Stimulated activated CD8-positive, alpha-beta memory T cell treated with anti-CD3 and anti-CD28 coated beads, Interleukin-7, amount 100 ng/mL, for 24 hours (primary cell): ENCODE measurements around the gene TRIM60.
"Not testable (repeated sequence)": the region's sequence is repeated elsewhere in the genome, so short reads cannot be mapped to it uniquely, and the experiment has no call there.

ENCODE experiments used
- DNase-seq: peaks from one replicate; pipeline ENCODE4 v3.0.0-alpha.2; 2020; ENCODE audit warnings: low read depth

TRIM60 gene

DNA sequence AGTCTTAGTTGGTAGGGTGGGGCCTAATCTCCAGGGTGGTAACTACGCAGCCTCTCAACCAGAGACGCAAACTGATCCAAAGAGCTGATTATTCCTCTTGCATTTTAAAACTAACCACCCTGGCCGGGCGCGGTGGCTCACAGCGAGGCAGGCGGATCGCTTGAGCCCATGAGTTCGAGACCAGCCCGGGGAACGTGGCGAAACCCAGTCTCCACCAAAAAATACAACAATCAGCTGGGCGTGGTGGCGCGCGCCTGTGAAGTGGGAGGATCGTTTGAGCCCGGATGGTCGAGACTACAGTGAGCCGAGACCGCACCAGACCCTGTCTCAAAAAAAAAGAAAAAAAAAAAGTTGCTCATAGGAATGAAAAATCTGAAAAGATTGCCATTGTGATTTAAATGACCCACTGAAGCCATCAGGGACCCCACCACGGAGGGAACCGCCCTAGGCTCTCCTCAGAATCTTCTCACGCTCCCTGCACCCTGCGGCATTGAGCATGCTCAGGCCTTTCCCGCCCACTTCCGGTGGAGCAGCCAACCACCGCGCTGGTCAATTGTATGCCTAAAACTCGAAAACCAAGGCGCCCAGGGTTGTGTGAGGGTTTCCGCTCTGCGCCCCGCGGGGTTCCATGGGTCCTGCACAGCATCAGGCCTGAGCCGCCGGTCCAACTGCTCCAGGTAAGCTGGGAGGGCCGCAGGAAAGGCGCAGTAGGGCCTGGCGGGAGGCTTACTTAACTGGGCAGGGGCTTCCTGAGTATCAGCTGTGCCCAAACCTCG, at the start of gene TRIM60:
Gene TRIM60 (plus strand): TSS at position 564 of the 776 bp plus-strand sequence. CDS start 8,074 bp downstream, outside the sequence.
- DNase-seq: no peak

DNA sequence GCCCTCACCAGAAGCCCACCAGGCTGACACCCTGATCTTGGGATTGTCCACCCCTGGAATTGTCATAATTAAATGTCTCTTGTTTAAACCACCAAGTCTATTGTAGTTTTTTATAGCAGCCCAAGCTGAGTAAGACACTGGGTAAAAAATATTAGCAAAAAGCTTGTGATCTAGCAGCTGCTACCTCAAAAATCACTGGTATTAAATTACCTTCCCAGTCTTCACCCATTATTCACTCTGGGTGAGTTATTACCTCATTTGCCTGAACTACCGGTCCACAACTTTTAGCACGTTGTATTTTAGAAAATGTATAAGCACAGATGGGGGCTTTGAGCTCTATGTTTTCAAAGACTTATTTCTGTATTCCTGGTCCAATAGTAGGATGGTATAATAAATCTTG, 42.3 kb upstream of the TRIM60 start:
- DNase-seq: no peak

DNA sequence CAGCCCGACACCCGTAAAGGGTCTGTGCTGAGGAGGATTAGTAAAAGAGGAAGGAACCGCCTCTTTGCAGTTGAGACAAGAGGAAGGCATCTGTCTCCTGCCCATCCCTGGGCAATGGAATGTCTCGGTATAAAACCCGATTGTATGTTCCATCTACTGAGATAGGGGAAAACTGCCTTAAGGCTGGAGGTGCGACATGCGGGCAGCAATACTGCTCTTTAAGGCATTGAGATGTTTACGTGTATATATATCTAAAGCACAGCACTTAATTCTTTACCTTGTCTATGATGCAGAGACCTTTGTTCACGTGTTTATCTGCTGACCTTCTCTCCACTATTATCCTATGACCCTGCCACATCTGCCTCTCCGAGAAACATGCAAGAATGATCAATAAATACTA, 41.0 kb upstream of the TRIM60 start:
- not testable (repeated sequence) for DNase-seq

DNA sequence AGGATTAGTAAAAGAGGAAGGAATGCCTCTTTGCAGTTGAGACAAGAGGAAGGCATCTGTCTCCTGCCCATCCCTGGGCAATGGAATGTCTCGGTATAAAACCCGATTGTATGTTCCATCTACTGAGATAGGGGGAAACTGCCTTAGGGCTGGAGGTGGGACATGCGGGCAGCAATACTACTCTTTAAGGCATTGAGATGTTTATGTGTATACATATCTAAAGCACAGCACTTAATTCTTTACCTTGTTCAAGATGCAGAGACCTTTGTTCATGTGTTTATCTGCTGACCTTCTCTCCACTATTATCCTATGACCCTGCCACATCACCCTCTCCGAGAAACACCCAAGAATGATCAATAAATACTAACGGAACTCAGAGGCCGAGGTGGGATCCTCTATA, 35.7 kb upstream of the TRIM60 start:
- DNase-seq: not testable (repeated sequence)

DNA sequence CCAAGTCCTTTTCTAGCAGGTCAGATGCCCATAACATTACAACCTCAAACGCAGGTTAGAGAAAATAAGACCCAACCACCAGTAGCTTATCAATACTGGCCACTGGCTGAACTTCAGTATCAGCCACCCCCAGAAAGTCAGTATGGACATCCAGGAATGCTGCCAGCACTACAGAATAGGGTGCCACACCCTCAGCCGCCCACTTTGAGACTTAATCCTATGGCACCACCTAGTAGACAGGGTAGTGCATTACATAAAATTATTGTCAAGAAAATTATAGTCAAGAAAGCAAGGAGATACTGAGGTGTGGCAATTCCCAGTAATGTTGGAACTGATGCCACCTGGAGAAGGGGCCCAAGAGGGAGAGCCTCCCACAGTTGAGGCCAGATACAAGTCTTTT, 34.5 kb upstream of the TRIM60 start:
- DNase-seq: no peak

DNA sequence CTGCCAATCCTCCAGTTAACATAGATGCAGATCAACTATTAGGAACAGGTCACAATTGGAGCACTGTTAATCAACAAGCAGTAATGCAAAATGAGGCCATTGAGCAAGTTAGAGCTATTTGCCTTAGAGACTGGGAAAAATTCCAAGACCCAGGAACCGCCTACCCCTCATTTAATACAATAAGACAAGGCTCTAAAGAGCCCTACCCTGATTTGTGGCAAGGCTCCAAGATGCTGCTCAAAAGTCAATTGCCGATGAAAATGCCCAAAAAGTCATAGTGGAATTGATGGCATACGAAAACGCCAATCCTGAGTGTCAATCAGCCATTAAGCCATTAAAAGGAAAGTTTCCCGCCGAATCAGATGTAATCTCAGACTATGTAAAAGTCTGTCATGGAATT, 33.9 kb upstream of the TRIM60 start:
- no peak for DNase-seq

DNA sequence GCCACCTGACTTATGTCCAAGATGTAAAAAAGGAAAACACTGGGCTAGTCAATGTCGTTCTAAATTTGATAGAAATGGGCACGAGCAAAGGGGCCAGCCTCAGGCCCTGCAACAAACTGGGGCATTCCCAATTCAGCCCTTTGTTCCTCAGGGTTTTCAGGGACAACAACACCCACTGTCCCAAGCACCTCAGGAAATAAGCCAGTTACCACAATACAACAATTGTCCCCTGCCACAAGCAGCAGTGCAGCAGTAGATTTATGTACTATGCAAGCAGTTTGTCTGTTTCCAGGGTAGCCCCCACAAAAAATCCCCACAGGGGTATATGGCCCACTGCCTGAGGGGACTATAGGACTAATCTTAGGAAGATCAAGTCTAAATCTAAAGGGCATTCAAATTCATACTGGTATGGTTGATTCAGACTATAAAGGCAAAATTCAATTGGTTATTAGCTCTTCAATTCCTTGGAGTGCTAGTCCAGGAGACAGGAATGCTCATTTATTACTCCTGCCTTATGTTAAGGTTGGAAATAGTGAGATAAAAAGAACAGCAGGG, 33.2 kb upstream of the TRIM60 start:
- DNase-seq: not testable (repeated sequence)

DNA sequence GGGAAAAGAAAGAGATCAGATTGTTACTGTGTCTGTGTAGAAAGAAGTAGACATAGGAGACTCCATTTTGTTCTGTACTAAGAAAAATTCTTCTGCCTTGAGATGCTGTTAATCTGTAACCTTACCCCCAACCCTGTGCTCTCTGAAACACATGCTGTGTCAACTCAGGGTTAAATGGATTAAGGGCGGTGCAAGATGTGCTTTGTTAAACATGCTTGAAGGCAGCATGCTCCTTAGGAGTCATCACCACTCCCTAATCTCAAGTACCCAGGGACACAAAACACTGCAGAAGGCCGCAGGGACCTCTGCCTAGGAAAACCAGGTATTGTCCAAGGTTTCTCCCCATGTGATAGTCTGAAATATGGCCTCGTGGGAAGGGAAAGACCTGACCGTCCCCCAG, 29.8 kb upstream of the TRIM60 start:
- not testable (repeated sequence) for DNase-seq

DNA sequence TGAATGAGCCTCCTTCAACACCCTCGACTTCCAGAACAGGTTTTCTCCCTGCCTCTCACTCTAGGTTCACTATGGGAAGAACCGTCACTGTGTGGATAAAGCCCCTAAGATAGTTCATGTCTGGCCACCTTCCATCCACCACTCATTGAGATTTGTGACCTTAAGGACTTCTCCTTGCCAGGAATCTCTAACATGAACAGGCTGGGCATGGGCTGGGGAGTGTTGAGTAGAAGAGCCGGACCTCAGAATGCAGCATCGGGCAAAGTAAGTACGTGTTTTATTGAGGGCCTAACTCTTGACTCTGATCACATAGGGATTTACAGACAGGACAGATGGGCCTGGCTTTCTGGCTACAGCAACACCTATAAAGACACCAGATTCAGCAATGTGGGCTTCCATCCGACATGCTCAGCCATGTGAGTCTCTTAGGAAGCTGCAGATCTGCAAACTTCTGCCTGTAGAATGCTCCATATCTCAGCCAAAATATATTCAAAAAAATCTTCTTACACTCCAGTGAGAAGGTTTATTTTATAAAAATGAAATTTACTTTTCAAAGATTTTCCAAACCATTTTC, 26.4 kb upstream of the TRIM60 start:
- no peak for DNase-seq

DNA sequence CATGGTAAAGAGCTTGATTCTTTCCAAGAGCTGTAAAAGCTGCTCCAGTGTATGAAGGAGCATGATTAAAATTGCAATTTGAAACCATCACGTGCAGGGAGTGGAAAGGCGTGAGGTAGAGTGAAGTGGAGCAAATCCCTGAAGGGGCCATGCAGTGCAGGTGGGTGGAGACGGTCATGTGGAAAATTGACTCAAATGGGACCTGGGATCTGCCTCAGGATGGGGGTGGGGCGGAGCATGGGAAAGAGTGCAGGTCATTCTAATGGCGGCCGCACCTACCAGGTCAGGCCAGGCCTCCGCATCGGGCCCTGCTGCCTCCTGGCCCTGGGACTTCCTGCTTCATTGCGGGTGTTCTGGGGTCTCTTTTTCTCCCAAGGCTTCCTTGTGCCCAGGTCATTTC, 25.3 kb upstream of the TRIM60 start:
- no peak for DNase-seq

DNA sequence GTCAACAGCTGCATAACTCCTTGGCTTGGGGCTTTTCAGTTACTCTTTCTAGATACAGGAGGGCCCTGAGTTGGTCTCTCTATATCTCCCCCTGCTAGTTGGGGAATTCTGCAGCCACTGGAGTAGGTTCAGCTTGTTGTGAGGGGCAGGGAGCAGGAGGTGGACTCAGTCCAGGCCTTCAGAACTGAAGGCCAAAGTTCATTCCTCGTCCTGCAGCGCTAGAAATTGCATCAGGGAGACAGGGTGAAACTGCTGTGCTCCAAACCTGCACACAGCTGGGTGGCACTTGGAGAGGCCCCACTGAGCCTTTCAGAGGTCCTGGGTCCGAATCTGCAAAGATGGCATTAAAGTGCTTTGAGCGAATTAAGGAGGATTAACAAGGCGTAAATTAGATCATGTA, 24.9 kb upstream of the TRIM60 start:
- no peak for DNase-seq

DNA sequence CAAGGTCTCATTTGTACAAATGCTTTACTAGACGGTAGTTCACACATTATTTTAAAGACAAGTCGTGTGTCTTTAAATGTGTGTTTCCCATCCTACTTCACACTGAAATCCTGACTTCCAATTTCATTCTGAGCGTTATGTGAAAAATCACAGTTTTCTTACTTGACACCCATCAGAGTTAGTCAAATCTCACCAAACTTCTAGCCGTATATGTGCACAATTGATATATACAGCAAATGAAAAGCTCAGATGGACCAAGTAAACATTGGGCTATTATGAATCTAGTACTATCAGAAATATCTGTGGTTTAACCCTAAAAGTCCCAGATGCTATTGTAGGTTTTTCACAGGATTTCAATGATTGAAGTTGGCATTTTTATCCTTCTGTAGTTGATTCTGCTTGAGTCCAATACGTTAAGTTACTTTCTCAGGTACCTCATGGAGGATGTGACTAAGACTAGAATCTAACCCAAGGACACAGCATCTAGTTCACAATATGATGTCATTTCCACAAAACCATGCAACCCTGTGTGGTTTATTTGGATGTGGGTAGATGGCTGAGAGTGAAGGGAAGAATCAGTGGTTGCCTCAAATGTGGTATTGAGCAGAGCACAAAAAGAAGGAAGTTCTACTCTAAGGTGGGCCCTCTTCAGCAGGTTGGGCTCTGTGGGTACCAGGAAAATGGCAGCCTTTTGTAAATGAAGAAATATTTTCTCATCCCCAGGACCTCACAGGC, 22.1 kb upstream of the TRIM60 start:
- no peak for DNase-seq

DNA sequence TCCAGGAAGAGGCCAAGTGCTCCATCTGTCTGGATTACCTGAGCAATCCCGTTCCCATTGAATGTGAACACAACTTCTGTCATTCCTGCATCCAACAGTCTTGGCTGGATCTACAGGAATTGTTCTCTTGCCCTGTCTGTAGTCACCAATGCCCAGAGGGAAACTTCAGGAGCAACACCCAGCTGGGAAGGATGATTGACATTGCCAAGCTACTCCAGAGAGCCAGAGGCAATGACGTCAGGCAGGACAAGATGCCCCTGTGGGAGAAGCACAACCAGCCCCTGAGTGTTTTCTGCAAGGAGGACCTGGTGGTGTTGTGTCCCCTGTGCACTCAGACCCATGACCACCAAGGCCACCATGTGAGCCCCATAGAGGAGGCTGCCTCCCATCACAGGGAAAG, 21.3 kb upstream of the TRIM60 start:
- DNase-seq: no peak

DNA sequence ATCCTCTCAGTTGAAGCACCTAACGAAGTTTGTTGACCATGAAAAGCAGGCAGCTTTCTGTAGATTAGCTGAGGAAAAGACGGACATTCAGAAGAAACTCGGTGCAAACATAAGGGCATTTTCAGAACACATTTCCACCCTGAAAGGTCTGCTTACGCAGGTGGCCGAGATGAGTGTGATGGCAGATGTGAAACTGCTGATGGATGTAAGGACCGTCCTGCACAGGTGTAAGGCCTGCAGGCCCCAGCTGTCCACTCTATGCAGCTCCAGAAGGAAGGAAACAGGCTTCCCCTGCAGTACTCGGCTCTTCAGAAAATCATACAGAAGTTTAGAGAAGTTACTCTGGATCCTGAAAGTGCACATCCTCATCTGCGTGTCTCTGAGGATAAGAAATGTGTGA, 20.8 kb upstream of the TRIM60 start:
- no peak for DNase-seq

DNA sequence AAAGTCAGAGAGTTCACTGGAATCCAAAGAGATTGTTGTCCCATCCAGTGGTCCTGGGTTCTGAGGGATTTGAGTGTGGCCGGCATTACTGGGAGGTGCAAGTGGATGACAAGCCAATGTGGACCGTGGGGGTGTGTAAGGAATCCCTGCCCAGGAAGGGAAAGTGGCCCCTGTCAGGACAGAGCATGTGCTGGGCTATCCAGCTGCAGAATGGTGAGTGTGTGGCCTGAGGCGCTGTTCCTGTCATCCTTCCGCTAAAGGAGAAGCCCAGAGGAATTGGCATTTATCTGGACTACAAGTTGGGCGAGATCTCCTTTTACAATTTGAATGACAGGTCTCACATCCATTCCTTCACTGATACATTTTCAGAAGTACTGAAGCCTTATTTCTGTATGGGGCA, 20.4 kb upstream of the TRIM60 start:
- no peak for DNase-seq

DNA sequence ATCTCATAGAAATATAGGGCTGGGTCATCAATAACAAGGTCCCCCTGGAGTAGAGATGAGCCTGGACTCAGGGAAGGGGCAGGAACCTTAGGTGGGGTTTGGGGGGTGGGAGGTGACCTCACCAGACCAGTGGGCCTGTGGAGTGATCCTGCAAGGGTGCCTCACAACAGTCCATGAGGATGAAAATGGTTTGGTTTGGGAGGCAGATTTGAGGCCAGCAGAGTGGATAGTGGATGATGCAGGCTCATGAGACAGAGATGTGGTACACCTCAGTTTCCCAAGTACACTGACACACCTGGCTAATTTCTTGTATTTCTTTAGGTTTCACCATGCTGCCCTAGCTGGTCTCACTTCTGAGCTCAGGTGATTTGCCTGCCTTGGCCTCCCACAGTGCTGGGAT, 18.1 kb upstream of the TRIM60 start:
- DNase-seq: no peak

DNA sequence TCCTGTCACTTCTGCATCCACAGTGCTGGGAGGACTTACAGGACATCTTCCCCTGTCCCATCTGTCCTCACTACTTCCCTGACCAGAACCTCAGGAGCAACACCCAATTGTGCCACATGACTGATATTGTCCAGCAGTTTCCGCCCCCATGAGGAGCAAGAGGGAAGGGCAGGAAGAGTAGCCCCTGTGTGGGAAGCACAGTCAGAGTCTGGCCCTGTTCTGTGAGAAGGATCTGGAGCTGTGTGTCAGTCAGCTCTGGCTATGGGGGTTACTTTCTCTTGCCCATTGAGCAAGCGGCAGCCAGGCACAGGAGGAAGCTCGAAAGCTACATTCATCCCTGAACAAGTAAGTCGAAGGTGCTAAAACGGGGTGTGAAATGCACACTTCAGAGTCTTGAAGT, 14.8 kb upstream of the TRIM60 start:
- DNase-seq: no peak

DNA sequence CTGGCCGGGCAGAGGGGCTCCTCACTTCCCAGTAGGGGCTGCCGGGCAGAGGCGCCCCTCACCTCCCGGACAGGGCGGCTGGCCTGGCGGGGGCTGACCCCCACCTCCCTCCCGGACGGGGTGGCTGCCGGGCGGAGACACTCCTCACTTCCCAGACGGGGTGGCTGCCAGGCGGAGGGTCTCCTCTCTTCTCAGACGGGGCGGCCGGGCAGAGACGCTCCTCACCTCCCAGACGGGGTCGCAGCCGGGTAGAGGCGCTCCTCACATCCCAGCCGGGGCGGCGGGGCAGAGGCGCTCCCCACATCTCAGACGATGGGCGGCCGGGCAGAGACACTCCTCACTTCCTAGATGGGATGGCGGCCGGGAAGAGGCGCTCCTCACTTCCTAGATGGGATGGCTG, 11.8 kb upstream of the TRIM60 start:
- DNase-seq: not testable (repeated sequence)

DNA sequence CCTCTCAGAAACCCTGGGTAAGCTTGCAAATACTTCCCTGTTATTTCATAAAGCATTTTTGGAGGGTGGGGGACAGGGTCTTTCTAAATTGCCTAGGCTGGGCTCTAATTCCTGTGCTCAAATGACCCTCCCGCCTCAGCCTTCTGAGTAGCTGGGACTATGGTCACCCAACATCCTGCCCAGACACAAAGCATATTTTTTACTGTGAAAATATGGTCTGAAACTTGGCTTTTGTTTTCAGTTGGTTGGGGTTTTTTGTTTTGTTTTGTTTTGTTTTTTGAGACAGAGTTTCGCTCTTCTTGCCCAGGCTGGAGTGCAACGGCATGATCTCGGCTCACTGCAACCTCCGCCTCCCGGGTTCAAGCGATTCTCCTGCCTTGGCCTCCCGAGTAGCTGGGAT, 6.0 kb upstream of the TRIM60 start:
- not testable (repeated sequence) for DNase-seq

DNA sequence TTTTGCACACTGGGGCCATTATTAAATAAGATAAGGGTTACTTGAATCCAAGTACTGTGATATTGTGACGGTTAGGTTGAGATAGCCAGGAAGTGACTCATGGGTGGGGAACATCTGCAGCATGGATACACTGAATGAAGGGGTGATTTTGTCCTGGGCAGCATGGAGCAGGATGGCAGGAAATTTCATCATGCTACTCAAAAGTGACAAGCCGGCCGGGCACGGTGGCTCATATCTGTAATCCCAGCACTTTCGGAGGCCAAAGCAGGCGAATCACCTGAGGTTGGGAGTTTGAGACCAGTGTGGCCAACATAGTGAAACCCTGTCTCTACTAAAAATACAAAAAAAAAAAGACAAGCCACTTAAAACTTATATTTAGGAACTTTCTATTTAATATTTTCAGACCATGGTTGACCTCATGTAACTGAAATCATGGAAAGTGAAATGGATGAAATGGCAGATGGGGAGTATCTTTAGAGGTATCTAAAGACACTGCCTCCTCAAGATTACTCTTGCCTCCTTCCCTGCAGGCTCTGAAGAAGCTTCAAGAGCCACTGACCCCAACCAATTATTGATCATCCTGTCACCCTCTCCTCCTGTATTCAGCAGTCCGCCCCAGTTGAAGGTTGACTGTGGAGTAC, 3.9 kb upstream of the TRIM60 start:
- no peak for DNase-seq

DNA sequence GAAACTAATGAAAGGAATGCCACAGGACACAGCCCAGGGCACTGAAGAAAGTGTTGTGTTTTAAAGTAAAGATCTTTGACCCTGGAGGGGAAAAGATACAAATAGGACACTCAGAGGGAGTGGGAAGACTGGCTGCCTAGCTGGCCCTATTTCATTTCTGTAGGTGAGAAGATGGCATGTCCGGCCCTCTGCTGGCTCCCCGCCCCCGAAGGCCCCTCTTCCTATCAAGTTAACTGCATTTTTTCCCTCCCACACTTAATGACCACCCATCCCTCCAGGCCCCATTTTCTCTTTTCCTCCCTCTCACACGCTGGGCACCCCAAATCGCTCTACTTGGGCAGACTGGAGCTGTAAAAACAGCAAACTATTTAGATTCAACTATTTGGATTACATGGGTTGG, 16.4 kb downstream of the TRIM60 start:
- no peak for DNase-seq

DNA sequence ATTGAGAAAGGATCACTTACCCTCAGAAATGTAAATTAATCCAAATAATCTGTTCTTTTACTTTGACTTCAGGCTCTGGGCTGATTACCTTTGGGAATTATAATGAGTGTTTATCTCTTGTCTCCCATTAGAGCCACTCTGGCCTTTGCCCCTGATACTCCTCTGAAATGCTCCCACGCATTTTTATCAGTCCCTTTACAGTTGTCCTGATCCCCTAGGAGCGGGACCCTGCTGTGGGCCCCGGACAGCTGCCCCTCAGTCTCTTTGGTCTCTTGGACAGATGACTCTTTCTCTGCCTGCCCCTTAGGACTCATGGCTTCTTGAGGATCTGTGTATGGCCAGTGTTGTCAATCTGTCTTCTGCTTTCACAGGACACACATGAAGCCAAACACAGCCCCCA, 20.8 kb downstream of the TRIM60 start:
- no peak for DNase-seq

DNA sequence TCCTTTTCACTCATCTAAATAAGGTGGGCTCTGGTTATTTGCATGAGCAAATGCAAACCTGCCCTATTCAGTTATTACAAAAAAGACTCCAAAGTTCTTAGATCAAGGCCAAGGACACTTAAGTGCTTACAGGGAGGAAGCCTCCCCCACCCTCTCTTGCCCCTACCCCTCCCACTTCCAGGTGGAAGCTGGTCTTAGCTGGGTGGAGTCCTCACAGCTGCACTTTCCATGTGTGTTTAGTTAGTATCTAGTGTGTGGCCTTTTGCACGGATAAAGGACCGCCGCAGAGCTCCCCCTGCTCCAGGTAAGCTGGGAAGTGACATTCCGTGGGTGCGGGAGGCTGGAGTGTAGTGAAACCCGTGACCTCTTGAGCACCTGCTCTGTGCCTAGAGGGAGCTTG, 21.8 kb downstream of the TRIM60 start, which contains the start of gene TRIM75:
Gene TRIM75 (plus strand): TSS at position 222 of the 400 bp plus-strand sequence. CDS start 5,282 bp downstream, outside the sequence.
- DNase-seq: no peak
